Loucy (cell line): Measurements from ENCODE around the gene CLPTM1.
A peak's percentile ranks its signal among the peaks of the same experiment; 100 is the strongest.
"Not testable (repeated sequence)": the region's sequence is repeated elsewhere in the genome, so short reads cannot be mapped to it uniquely, and the experiment has no call there.

Experiments used
- H2AFZ ChIP-seq: fragments of 200-600 bp; sonication (generic); 2 replicates; pipeline ENCODE4 v1.6.0; 2016; ENCODE audit warnings: antibody characterized with exemption, mild to moderate bottlenecking, low read length, moderate library complexity
- H3F3A ChIP-seq: fragments of 200-600 bp; 2 replicates; pipeline ENCODE4 v1.6.0; 2016; ENCODE audit warnings: antibody characterized with exemption, low read depth, mild to moderate bottlenecking
- H3K27me3 ChIP-seq: fragments of 200-600 bp; sonication (generic); 2 replicates; pipeline ENCODE4 v1.6.1; 2014; ENCODE audit warnings: low read length, mild to moderate bottlenecking; ENCODE audit not compliant: insufficient read depth, poor library complexity, severe bottlenecking
- H3K36me3 ChIP-seq: fragments of 200-600 bp; sonication (generic); 2 replicates; pipeline ENCODE4 v1.6.1; 2016; ENCODE audit warnings: low read length; ENCODE audit not compliant: insufficient read depth
- H3K4me1 ChIP-seq: fragments of 200-600 bp; sonication (generic); 2 replicates; pipeline ENCODE4 v1.5.1; 2014; ENCODE audit warnings: low read length, mild to moderate bottlenecking; ENCODE audit not compliant: insufficient read depth, poor library complexity, severe bottlenecking
- H3K4me2 ChIP-seq: fragments of 200-600 bp; sonication (generic); 2 replicates; pipeline ENCODE4 v1.6.0; 2014; ENCODE audit warnings: antibody characterized with exemption, low read length, low read depth, mild to moderate bottlenecking; ENCODE audit not compliant: poor library complexity, severe bottlenecking
- H3K4me3 ChIP-seq: fragments of 200-600 bp; sonication (generic); 2 replicates; pipeline ENCODE4 v1.5.1; 2014; ENCODE audit warnings: low read length, mild to moderate bottlenecking, mixed read lengths; ENCODE audit not compliant: poor library complexity, severe bottlenecking
- H3K79me2 ChIP-seq: fragments of 200-600 bp; sonication (generic); 2 replicates; pipeline ENCODE4 v1.6.1; 2014; ENCODE audit warnings: low read length; ENCODE audit not compliant: insufficient read depth
- H3K9ac ChIP-seq: fragments of 200-600 bp; sonication (generic); 2 replicates; pipeline ENCODE4 v1.6.0; 2014; ENCODE audit warnings: mild to moderate bottlenecking, low read depth, low read length, moderate library complexity; ENCODE audit not compliant: poor library complexity, severe bottlenecking
- H3K9me2 ChIP-seq: fragments of 200-600 bp; sonication (generic); replicated peaks from 2 replicates; pipeline ENCODE4 v1.6.1; 2016; ENCODE audit warnings: low read depth, low read length, mixed read lengths
- H3K9me3 ChIP-seq: fragments of 200-600 bp; sonication (generic); 2 replicates; pipeline ENCODE4 v1.6.1; 2014; ENCODE audit warnings: mild to moderate bottlenecking, antibody characterized with exemption, low read length, low read depth; ENCODE audit not compliant: insufficient read depth
- H4K20me1 ChIP-seq: fragments of 200-600 bp; sonication (generic); 2 replicates; pipeline ENCODE4 v1.6.0; 2014; ENCODE audit warnings: antibody characterized with exemption, low read length, mild to moderate bottlenecking; ENCODE audit not compliant: insufficient read depth, poor library complexity, severe bottlenecking
- CTCF ChIP-seq: fragments of 200-600 bp; sonication (generic); conservative IDR thresholded peaks from 2 replicates; pipeline ENCODE4 v1.5.1; 2014; ENCODE audit warnings: mild to moderate bottlenecking, antibody characterized with exemption, low read length
- EZH2phosphoT487 ChIP-seq: fragments of 200-600 bp; IDR thresholded peaks from 2 replicates; pipeline ENCODE4 v1.6.1; 2018; ENCODE audit warnings: antibody characterized with exemption, mild to moderate bottlenecking, moderate library complexity, borderline replicate concordance

The CLPTM1 gene

GRCh38 chr19:44912854-44913253 is 42.3 kb upstream of the CLPTM1 start:
- Histone ChIP-seq H3K4me2 (no peak overlapping the region), H3K4me1 (no peaks in the 10 kb centered on the region), H3K9me3 (no peaks in the 10 kb centered on the region), H3K27me3 (no peaks in the 10 kb centered on the region), H3K79me2 (no peaks in the 10 kb centered on the region), H3K4me3 (no peak overlapping the region), H3K9me2 (no peaks in the 10 kb centered on the region), H3F3A (no peaks in the 10 kb centered on the region), H2AFZ (no peak overlapping the region), H3K9ac (no peak overlapping the region), H3K36me3 (no peaks in the 10 kb centered on the region), H4K20me1 (no peaks in the 10 kb centered on the region)
- TF ChIP-seq EZH2phosphoT487: no peak
- TF ChIP-seq CTCF: no peak

- not testable (repeated sequence) for H3F3A ChIP-seq, H3K9ac ChIP-seq, H3K79me2 ChIP-seq, H3K9me3 ChIP-seq, H3K27me3 ChIP-seq, H3K36me3 ChIP-seq, H3K4me3 ChIP-seq, H3K4me2 ChIP-seq, H3K4me1 ChIP-seq, H4K20me1 ChIP-seq, H3K9me2 ChIP-seq
- H2AFZ ChIP-seq: peak overlapping the region; percentile 96; the same call in 1 of the 2 replicates
These were observed 41.4 kb upstream of the CLPTM1 start for GRCh38 chr19:44913512-44914432.

GRCh38 chr19:44914433-44915206 is 40.6 kb upstream of the CLPTM1 start, which contains the start of gene APOC1:
TSS of gene APOC1 (plus strand) at chr19:44914608. CDS start at chr19:44914892, 284 bp downstream.
- H4K20me1 ChIP-seq, H3K9me2 ChIP-seq, H3K4me1 ChIP-seq, H3K9ac ChIP-seq, H3F3A ChIP-seq, H3K9me3 ChIP-seq, H3K79me2 ChIP-seq, H3K27me3 ChIP-seq, H3K36me3 ChIP-seq: not testable (repeated sequence)
- Histone ChIP-seq H2AFZ (peak within 1 kb of the TSS; percentile 96), H3K4me2 (peak within 1 kb of the TSS; percentile 73), H3K4me3 (peak within 1 kb of the TSS; percentile 67)

- Histone ChIP-seq H3K4me3 (no peak overlapping the region), H3K4me1 (no peaks in the 10 kb centered on the region), H3F3A (no peaks in the 10 kb centered on the region), H3K9me2 (no peaks in the 10 kb centered on the region), H3K4me2 (no peak overlapping the region), H3K79me2 (no peaks in the 10 kb centered on the region), H2AFZ (no peak overlapping the region), H4K20me1 (no peaks in the 10 kb centered on the region), H3K9ac (no peak overlapping the region), H3K27me3 (no peaks in the 10 kb centered on the region), H3K36me3 (no peaks in the 10 kb centered on the region), H3K9me3 (no peaks in the 10 kb centered on the region)
- TF ChIP-seq CTCF: no peak
- no peak for TF ChIP-seq EZH2phosphoT487
These were observed 30.9 kb upstream of the CLPTM1 start for GRCh38 chr19:44924243-44924725.
